Measurements from ENCODE around the gene ABLIM1.

ABLIM1 gene

GRCh38 chr10:114401195-114401791, 256.8 kb downstream of the ABLIM1 start:
- H3K36me3 ChIP-seq (ENCODE audit: low read depth) = no peaks in the 10 kb centered on the region
- TF ChIP-seq, protein P1, sequence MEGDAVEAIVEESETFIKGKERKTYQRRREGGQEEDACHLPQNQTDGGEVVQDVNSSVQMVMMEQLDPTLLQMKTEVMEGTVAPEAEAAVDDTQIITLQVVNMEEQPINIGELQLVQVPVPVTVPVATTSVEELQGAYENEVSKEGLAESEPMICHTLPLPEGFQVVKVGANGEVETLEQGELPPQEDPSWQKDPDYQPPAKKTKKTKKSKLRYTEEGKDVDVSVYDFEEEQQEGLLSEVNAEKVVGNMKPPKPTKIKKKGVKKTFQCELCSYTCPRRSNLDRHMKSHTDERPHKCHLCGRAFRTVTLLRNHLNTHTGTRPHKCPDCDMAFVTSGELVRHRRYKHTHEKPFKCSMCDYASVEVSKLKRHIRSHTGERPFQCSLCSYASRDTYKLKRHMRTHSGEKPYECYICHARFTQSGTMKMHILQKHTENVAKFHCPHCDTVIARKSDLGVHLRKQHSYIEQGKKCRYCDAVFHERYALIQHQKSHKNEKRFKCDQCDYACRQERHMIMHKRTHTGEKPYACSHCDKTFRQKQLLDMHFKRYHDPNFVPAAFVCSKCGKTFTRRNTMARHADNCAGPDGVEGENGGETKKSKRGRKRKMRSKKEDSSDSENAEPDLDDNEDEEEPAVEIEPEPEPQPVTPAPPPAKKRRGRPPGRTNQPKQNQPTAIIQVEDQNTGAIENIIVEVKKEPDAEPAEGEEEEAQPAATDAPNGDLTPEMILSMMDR (IDR thresholded peaks at IDR 0.05; ENCODE audit: poor library complexity, severe bottlenecking) = no peak
- H3K4me1 ChIP-seq (ENCODE audit: insufficient read depth, poor library complexity, severe bottlenecking) = peaks cover 13% of the 10 kb centered on the region
- ATAC-seq (ENCODE audit: low read depth) (no peak), DNase-seq (ENCODE audit: low spot score) (no peak)
- H3K9me3 ChIP-seq (ENCODE audit: severe bottlenecking) = no peaks in the 10 kb centered on the region
- H3K27ac ChIP-seq (ENCODE audit: poor library complexity, severe bottlenecking) = no peak overlapping the region
- H3K27me3 ChIP-seq (ENCODE audit: insufficient read depth, poor library complexity, severe bottlenecking) = no peaks in the 10 kb centered on the region
- H3K4me3 ChIP-seq (ENCODE audit: severe bottlenecking) = no peak overlapping the region

- peaks cover 13% of the 10 kb centered on the region for H3K4me1 ChIP-seq (ENCODE audit: insufficient read depth, poor library complexity, severe bottlenecking)
- DNase-seq (ENCODE audit: low spot score) (no peak), ATAC-seq (ENCODE audit: low read depth) (no peak)
- no peaks in the 10 kb centered on the region for H3K27me3 ChIP-seq (ENCODE audit: insufficient read depth, poor library complexity, severe bottlenecking)
- TF ChIP-seq, protein P1 (IDR thresholded peaks at IDR 0.05; ENCODE audit: poor library complexity, severe bottlenecking) = no peak
- H3K9me3 ChIP-seq (ENCODE audit: severe bottlenecking) = no peaks in the 10 kb centered on the region
- H3K27ac ChIP-seq (ENCODE audit: poor library complexity, severe bottlenecking) = no peak overlapping the region
- no peak overlapping the region for H3K4me3 ChIP-seq (ENCODE audit: severe bottlenecking)
- H3K36me3 ChIP-seq (ENCODE audit: low read depth) = no peaks in the 10 kb centered on the region
These were observed 258.0 kb downstream of the ABLIM1 start for GRCh38 chr10:114400091-114400490.

- ATAC-seq (ENCODE audit: low read depth) (no peak), DNase-seq (ENCODE audit: low spot score) (no peak)
- Histone ChIP-seq H3K36me3 (ENCODE audit: low read depth) (no peaks in the 10 kb centered on the region), H3K27me3 (ENCODE audit: insufficient read depth, poor library complexity, severe bottlenecking) (no peaks in the 10 kb centered on the region), H3K4me3 (ENCODE audit: severe bottlenecking) (no peak overlapping the region), H3K4me1 (ENCODE audit: insufficient read depth, poor library complexity, severe bottlenecking) (peaks cover 13% of the 10 kb centered on the region), H3K27ac (ENCODE audit: poor library complexity, severe bottlenecking) (no peak overlapping the region), H3K9me3 (ENCODE audit: severe bottlenecking) (no peaks in the 10 kb centered on the region)
- TF ChIP-seq, protein P1 (IDR thresholded peaks at IDR 0.05; ENCODE audit: poor library complexity, severe bottlenecking) = no peak
These were observed 258.5 kb downstream of the ABLIM1 start for GRCh38 chr10:114399576-114399975.

DNA sequence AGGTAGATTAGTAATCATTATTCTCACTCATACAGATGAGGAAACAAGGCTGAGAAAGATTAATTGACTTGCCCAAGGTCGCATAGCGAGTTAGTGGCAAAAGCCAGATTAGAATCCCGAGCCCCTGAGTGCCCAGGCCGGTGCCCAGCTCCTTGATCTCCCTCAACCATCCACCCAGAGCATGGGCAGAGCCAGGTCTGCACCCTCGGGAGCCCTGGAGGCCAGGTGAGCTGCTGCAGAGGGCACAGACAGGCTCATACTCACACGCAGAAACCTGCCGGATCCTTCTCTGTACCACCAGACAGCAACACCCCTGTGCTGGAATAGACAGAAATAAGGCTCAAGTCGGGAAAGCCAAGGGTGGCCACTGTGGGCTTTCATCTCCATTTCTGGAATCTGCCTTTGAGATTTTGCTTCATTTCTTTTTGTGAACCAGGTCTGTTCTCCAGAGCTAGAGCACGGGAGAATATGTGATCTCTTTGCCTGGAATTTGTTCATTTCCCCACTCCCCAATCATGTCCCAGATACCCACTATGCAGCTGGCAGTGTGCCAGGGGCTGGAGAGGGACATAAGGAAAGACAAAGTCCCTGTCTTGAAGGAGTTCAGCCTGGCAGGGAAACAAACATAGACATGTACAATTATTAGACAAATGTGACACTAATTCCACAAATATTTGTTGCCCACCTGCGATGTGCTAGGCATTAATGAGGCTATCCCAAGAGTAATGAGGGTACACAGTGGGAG, 259.3 kb downstream of the ABLIM1 start:
- TF ChIP-seq, protein P1 (IDR thresholded peaks at IDR 0.05; ENCODE audit: poor library complexity, severe bottlenecking) = no peak
- Histone ChIP-seq H3K27me3 (ENCODE audit: insufficient read depth, poor library complexity, severe bottlenecking) (no peaks in the 10 kb centered on the region), H3K4me3 (ENCODE audit: severe bottlenecking) (no peak overlapping the region), H3K9me3 (ENCODE audit: severe bottlenecking) (no peaks in the 10 kb centered on the region), H3K36me3 (ENCODE audit: low read depth) (no peaks in the 10 kb centered on the region), H3K27ac (ENCODE audit: poor library complexity, severe bottlenecking) (no peak overlapping the region), H3K4me1 (ENCODE audit: insufficient read depth, poor library complexity, severe bottlenecking) (peaks cover 14% of the 10 kb centered on the region)
- ATAC-seq (ENCODE audit: low read depth) (no peak), DNase-seq (ENCODE audit: low spot score) (no peak)

DNA sequence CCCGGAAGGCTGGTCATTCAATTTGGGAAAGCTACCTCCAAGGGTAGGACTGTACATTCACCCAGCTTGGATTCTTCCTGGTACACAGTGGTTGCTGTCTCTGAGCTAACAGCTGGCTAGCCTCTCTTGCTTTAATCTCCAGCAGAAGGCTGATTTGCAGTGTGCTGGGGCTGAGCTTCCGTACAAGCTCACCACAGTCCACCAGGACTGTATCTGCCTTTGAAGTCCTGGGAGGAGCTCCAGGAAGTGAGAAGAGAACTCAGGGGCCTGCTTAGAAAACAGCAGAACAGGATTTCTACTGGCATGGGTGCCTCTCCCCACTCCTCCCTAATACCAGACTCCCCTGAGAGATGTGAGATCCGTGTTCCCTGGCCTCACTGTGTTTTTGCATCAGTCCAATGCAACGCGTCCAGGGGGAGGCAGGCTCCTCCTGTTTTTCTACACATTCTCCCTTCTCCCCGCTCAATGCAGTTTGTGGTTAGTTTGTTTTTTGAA, 260.4 kb downstream of the ABLIM1 start:
- H3K27me3 ChIP-seq (ENCODE audit: insufficient read depth, poor library complexity, severe bottlenecking) = no peaks in the 10 kb centered on the region
- peaks cover 17% of the 10 kb centered on the region for H3K4me1 ChIP-seq (ENCODE audit: insufficient read depth, poor library complexity, severe bottlenecking)
- no peaks in the 10 kb centered on the region for H3K36me3 ChIP-seq (ENCODE audit: low read depth)
- ATAC-seq (ENCODE audit: low read depth) (no peak), DNase-seq (ENCODE audit: low spot score) (no peak)
- TF ChIP-seq, protein P1 (IDR thresholded peaks at IDR 0.05; ENCODE audit: poor library complexity, severe bottlenecking) = no peak
- H3K4me3 ChIP-seq (ENCODE audit: severe bottlenecking) = no peak overlapping the region
- no peaks in the 10 kb centered on the region for H3K9me3 ChIP-seq (ENCODE audit: severe bottlenecking)
- H3K27ac ChIP-seq (ENCODE audit: poor library complexity, severe bottlenecking) = no peak overlapping the region

Data from RWPE2 (cell line).